BJ (cell line): ENCODE measurements around the gene CBY1. TPM values are rescaled to one million over a fixed set of nuclear protein-coding genes. Genes with fewer than 3 reads are reported as not detected.

Experiments used
- CTCF ChIA-PET: fragments of 350-600 bp; formaldehyde crosslinking; extraction: SDS; loops from one replicate; lab custom pipeline; 2021; ENCODE audit warnings: antibody characterized with exemption, inconsistent platforms; lab: Yijun Ruan, JAX
- POLR2A ChIA-PET: fragments of 300-600 bp; sonication (Branson Sonifier 250); formaldehyde crosslinking; extraction: SDS; loops from one replicate; lab custom pipeline; 2021; ENCODE audit warnings: antibody characterized with exemption; lab: Charles Lee
- DNase-seq: peaks from one replicate; pipeline ENCODE4 v3.0.0-alpha.2; 2011; ENCODE audit warnings: low read depth
- H3K27me3 ChIP-seq: 2 replicates; pipeline ENCODE4 v1.6.0; 2011; ENCODE audit warnings: low read length; ENCODE audit not compliant: control insufficient read depth, insufficient read depth
- H3K36me3 ChIP-seq: 2 replicates; pipeline ENCODE4 v1.5.1; 2011; ENCODE audit warnings: low read length; ENCODE audit not compliant: control insufficient read depth, insufficient read depth
- H3K4me3 ChIP-seq: 2 replicates; pipeline ENCODE4 v1.5.1; 2011; ENCODE audit warnings: low read depth, mild to moderate bottlenecking, control low read depth, low read length
- CTCF ChIP-seq: IDR thresholded peaks from 2 replicates; pipeline ENCODE4 v1.5.1; 2011; ENCODE audit warnings: low read depth, mild to moderate bottlenecking, control low read depth, inconsistent platforms, low read length, moderate library complexity; ENCODE audit not compliant: insufficient read depth
- polyA plus RNA-seq: library from polyadenylated mRNA; depleted of rRNA; stranded (reverse); fragments of >200 nt; gene quantifications from 2 replicates; pipeline ENCODE4 v1.2.3, GENCODE V29; 2011

Gene CBY1
- polyA plus RNA-seq, 1 experiment = 38.1 TPM

GRCh38 chr22:38700270-38700788 is 43.9 kb downstream of the CBY1 start:
- no peaks in the 10 kb centered on the region for H3K36me3 ChIP-seq
- DNase-seq = no peak
- POLR2A ChIA-PET = no interaction called here
- CTCF ChIA-PET = interaction anchor here (1.0 to 2.8 kb wide), 3 partner anchors 15 to 66 kb away, joined by 3 to 14 read pairs (median 4); partner anchors contain the start of gene TOMM22
- H3K4me3 ChIP-seq = peak overlapping the region; percentile 51
- no peaks in the 10 kb centered on the region for H3K27me3 ChIP-seq
- no peak for TF ChIP-seq CTCF

DNA sequence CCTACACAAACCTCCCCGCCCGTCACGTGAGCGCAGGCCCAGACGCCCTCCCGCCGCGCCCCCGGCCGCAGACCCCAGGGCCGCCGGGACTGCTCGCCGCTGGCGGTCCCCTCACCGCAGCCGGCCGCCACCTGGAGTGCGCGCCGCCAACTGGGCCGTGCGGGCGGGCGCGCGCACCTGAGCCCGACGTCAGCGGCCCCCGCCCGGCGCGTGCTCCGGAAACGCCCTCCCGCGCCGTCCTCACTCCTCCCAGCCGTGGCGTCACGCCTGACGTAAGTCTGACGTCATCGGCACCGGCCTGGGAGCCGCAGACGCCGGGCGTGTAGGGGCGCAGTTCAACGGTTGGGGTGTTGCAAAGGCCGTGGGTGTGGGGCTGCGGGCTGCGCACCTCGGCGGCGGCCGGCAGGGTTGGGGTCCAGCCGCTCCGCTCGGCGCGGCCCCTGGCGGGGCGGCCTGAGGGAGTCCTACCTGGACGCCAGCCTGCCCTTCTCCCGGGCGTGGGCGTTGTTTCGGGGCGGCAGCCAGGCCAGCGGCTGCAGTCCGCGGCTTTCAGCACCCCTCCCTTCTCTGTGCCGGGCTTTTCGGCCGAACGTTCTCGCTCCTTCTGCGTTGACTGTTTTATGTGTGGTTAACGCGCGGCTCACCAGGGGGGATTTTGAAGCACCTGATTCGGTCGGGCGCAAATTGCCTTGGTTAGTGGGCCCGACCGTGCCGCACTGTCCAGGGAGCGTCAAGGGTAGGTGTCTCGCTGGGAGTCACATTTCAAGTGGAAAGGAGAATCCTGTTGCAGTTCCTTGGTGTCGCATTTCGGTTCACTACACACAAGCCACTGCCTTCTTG is 44.6 kb downstream of the CBY1 start, which contains the start of gene JOSD1:
TSS of gene JOSD1 (minus strand) at position 155 of the 840 bp plus-strand sequence. CDS start 956 bp downstream, outside the sequence.
- Histone ChIP-seq H3K4me3 (peak within 1 kb of the TSS; percentile 51), H3K27me3 (no peaks in the 10 kb centered on the region), H3K36me3 (no peaks in the 10 kb centered on the region)
- POLR2A ChIA-PET = no interaction called here
- no peak for TF ChIP-seq CTCF
- CTCF ChIA-PET = interaction anchor here (2.8 kb wide), 1 partner anchor 19 kb away, joined by 14 read pairs; the partner anchor contains the start of gene TOMM22
- no peak for DNase-seq

DNA sequence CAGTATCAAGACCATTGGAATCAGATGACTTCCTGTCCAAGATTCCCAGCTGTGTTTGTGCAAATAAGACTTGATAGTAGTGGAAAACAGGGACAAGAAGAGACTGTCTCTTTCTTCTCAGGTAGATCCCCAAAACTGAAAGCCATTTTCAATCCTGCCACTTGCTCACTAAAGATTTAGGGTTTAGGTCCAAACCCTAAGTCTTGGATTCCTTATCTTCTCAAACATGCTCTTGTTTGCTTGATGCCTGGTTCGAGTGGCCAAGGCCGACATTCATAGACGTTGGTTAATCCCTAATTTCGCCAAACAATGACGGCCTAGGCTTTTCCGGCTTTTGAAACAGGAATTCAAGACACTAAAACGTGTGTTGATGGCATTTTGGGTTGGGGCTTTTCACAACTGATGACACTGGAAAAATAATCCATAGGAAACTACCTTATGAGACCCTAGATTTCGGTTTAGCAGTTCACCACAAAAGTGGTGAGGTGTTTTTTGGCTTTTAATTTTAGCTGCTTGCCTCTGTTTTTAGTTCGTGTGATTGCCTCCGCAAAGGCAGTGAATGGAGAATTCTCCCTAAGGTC is 48.3 kb downstream of the CBY1 start:
- ChIA-PET CTCF (interaction anchor here (0.7 to 2.2 kb wide), 3 partner anchors 23 to 165 kb away, joined by 3 to 9 read pairs (median 3); partner anchors contain the start of gene TOMM22), POLR2A (no interaction called here)
- Histone ChIP-seq H3K4me3 (peak overlapping the region; percentile 3; the same call in 1 of the 2 replicates), H3K36me3 (no peaks in the 10 kb centered on the region), H3K27me3 (no peaks in the 10 kb centered on the region)
- no peak for DNase-seq
- TF ChIP-seq CTCF = no peak

DNA sequence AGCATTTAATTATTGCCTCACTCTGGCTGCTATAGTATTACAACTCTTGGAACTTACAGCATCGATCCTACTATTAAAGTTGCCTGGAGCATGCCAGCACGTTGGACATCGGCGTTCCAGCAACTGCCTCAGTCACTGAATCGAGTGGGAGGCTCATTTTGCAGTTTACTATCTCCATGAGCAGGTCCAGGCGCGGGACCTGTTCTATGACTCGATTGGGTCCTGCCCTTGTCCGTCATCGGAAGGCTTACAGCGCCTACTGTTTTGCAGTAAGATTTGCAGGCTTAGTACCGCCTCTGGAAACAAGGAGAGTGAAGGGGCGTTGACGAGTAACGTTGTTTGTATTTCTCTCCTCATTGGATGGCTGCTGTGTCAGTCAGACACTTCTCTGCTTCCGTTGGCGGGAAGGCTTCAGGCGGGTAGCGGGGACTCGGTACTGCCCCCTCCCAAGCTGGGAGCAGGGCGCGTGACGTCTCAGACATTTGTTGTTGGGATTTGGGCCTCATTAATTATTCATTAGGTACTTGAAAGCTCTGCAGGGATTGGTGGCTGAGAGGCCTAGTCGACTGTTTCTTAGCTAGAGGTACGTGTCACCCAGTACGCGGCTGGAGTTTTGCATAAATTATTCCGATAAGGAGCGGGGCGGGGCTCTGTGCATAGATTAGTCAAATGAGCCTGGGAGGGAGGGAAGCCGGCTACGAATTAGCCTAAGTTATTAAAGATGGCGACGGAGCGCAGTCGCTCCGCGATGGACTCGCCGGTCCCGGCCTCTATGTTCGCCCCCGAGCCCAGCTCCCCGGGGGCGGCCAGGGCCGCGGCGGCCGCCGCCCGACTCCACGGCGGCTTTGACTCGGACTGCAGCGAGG is 49.0 kb downstream of the CBY1 start, which contains the start of gene GTPBP1:
TSS of gene GTPBP1 (plus strand) at position 710 of the 866 bp plus-strand sequence. CDS start at position 722, 12 bp downstream.
- Histone ChIP-seq H3K36me3 (no peaks in the 10 kb centered on the region), H3K27me3 (no peaks in the 10 kb centered on the region), H3K4me3 (peak within 1 kb of the TSS; percentile 92)
- ChIA-PET POLR2A (interaction anchor here (0.5 kb wide), 1 partner anchor 10 kb away, joined by 3 read pairs; no protein-coding TSS in a partner anchor), CTCF (interaction anchor here (0.7 to 4.0 kb wide), 3 partner anchors 12 to 164 kb away, joined by 3 to 21 read pairs (median 9); partner anchors contain the start of gene TOMM22)
- DNase-seq = peak; percentile 100
- TF ChIP-seq CTCF = peak; percentile 16; the same call in 1 of the 2 replicates
